ENCODE data around the gene ARHGAP26. TPM values are rescaled to one million over a fixed set of nuclear protein-coding genes. Genes with fewer than 3 reads are reported as not detected.

ARHGAP26 gene
- total RNA-seq, 1 experiment from 2014 or later, result 34.5 TPM

GRCh38 chr5:143199843-143200242 lies 429.7 kb downstream of the ARHGAP26 start:
- no peak overlapping the region for H3K4me3 ChIP-seq (replicated peaks in 1 of 2; ENCODE audit: low read depth in 1 of 2, low read length in 2 of 2)
- H3K4me1 ChIP-seq (ENCODE audit: control insufficient read depth in 1 of 2, insufficient read depth in 2 of 2, low read length in 2 of 2), result peaks cover 2 to 8% of the 10 kb centered on the region in 2 experiments; a peak in 1 of 4 replicates
- DNase-seq (ENCODE audit: low read depth, low spot score) (no peak), ATAC-seq (no peak)
- no TSS peak for BruUV-seq (replicated peaks)
- RAD21 ChIA-PET (ENCODE audit: low non-redundant PET in 1 of 2, low total read pairs in 2 of 2, uncharacterized antibody in 2 of 2, unreplicated experiment in 2 of 2), result no interaction called here
- TF ChIP-seq SP1 (IDR thresholded peaks at IDR 0.05; ENCODE audit: low read depth) (no peak), YY1 (IDR thresholded peaks at IDR 0.05; ENCODE audit: extremely low read depth, insufficient replicate concordance, low read depth, low read length) (no peak), FOSL1 (IDR thresholded peaks at IDR 0.05; ENCODE audit: low read depth) (no peak), TCF7L2 (IDR thresholded peaks at IDR 0.05; ENCODE audit: borderline replicate concordance, extremely low read depth, insufficient read depth, insufficient read length) (no peak), SRF (IDR thresholded peaks at IDR 0.05; ENCODE audit: low read depth) (no peak), EZH2phosphoT487 (IDR thresholded peaks at IDR 0.05; ENCODE audit: borderline replicate concordance) (no peak), RAD21 (IDR thresholded peaks at IDR 0.05; ENCODE audit: low read depth) (no peak), POLR2A (IDR thresholded peaks at IDR 0.05; ENCODE audit: borderline replicate concordance, extremely low read depth, insufficient read depth, insufficient read length) (no peak), ZFX (IDR thresholded peaks at IDR 0.05) (no peak), ZNF274 (IDR thresholded peaks at IDR 0.05; ENCODE audit: low read depth, low read length) (no peak), EZH2 (IDR thresholded peaks at IDR 0.05) (no peak), POLR2AphosphoS5 (IDR thresholded peaks at IDR 0.05; ENCODE audit: low read depth, low read length) (no peak), CTCF (IDR thresholded peaks at IDR 0.05 in 2 of 3, conservative IDR thresholded peaks at IDR 0.05 in 1 of 3; ENCODE audit: borderline replicate concordance in 1 of 3, insufficient read depth in 1 of 3, low read depth in 2 of 3, low read length in 2 of 3) (no peak), CBX3 (IDR thresholded peaks at IDR 0.05; ENCODE audit: low read depth) (no peak)
- TF ChIP-seq, protein P1, sequence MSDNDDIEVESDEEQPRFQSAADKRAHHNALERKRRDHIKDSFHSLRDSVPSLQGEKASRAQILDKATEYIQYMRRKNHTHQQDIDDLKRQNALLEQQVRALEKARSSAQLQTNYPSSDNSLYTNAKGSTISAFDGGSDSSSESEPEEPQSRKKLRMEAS (IDR thresholded peaks at IDR 0.05), result no peak
- TF ChIP-seq, protein P2, sequence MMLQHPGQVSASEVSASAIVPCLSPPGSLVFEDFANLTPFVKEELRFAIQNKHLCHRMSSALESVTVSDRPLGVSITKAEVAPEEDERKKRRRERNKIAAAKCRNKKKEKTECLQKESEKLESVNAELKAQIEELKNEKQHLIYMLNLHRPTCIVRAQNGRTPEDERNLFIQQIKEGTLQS (IDR thresholded peaks at IDR 0.05), result no peak
- TF ChIP-seq, protein P3, sequence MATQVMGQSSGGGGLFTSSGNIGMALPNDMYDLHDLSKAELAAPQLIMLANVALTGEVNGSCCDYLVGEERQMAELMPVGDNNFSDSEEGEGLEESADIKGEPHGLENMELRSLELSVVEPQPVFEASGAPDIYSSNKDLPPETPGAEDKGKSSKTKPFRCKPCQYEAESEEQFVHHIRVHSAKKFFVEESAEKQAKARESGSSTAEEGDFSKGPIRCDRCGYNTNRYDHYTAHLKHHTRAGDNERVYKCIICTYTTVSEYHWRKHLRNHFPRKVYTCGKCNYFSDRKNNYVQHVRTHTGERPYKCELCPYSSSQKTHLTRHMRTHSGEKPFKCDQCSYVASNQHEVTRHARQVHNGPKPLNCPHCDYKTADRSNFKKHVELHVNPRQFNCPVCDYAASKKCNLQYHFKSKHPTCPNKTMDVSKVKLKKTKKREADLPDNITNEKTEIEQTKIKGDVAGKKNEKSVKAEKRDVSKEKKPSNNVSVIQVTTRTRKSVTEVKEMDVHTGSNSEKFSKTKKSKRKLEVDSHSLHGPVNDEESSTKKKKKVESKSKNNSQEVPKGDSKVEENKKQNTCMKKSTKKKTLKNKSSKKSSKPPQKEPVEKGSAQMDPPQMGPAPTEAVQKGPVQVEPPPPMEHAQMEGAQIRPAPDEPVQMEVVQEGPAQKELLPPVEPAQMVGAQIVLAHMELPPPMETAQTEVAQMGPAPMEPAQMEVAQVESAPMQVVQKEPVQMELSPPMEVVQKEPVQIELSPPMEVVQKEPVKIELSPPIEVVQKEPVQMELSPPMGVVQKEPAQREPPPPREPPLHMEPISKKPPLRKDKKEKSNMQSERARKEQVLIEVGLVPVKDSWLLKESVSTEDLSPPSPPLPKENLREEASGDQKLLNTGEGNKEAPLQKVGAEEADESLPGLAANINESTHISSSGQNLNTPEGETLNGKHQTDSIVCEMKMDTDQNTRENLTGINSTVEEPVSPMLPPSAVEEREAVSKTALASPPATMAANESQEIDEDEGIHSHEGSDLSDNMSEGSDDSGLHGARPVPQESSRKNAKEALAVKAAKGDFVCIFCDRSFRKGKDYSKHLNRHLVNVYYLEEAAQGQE (IDR thresholded peaks at IDR 0.05; ENCODE audit: low read depth), result no peak
- no peaks in the 10 kb centered on the region for H3K79me2 ChIP-seq (ENCODE audit: insufficient read depth, low read length)
- POLR2A ChIA-PET, result no interaction called here
- H3K36me3 ChIP-seq (ENCODE audit: control insufficient read depth in 1 of 2, insufficient read depth in 2 of 2, low read length in 2 of 2), result no peaks in the 10 kb centered on the region
- CTCF ChIA-PET, result no interaction called here
- H3K4me2 ChIP-seq (ENCODE audit: low read length), result no peak overlapping the region
- H3K9me2 ChIP-seq (ENCODE audit: insufficient read depth), result no peaks in the 10 kb centered on the region
- H3K9ac ChIP-seq (ENCODE audit: low read length), result no peak overlapping the region
- no peaks in the 10 kb centered on the region for H4K20me1 ChIP-seq (ENCODE audit: insufficient read depth)
- H2AFZ ChIP-seq (ENCODE audit: low read depth, low read length, poor library complexity, severe bottlenecking), result no peak overlapping the region
- H3K27ac ChIP-seq (ENCODE audit: low read depth, low read length), result no peak overlapping the region
- intact Hi-C loops (cut with micrococcal nuclease), result loop anchor here (5.0 kb wide), 2 partner anchors 202 to 487 kb away; partner anchors contain the start of gene NR3C1
- H3K9me3 ChIP-seq (ENCODE audit: control insufficient read depth in 1 of 2, insufficient read depth in 1 of 2, low read depth in 1 of 2, low read length in 2 of 2), result no peaks in the 10 kb centered on the region
- no peaks in the 10 kb centered on the region for H3K27me3 ChIP-seq (ENCODE audit: insufficient read depth, low read length)
